ENCODE measurements around the gene EFCAB8.

The EFCAB8 gene, protein sequence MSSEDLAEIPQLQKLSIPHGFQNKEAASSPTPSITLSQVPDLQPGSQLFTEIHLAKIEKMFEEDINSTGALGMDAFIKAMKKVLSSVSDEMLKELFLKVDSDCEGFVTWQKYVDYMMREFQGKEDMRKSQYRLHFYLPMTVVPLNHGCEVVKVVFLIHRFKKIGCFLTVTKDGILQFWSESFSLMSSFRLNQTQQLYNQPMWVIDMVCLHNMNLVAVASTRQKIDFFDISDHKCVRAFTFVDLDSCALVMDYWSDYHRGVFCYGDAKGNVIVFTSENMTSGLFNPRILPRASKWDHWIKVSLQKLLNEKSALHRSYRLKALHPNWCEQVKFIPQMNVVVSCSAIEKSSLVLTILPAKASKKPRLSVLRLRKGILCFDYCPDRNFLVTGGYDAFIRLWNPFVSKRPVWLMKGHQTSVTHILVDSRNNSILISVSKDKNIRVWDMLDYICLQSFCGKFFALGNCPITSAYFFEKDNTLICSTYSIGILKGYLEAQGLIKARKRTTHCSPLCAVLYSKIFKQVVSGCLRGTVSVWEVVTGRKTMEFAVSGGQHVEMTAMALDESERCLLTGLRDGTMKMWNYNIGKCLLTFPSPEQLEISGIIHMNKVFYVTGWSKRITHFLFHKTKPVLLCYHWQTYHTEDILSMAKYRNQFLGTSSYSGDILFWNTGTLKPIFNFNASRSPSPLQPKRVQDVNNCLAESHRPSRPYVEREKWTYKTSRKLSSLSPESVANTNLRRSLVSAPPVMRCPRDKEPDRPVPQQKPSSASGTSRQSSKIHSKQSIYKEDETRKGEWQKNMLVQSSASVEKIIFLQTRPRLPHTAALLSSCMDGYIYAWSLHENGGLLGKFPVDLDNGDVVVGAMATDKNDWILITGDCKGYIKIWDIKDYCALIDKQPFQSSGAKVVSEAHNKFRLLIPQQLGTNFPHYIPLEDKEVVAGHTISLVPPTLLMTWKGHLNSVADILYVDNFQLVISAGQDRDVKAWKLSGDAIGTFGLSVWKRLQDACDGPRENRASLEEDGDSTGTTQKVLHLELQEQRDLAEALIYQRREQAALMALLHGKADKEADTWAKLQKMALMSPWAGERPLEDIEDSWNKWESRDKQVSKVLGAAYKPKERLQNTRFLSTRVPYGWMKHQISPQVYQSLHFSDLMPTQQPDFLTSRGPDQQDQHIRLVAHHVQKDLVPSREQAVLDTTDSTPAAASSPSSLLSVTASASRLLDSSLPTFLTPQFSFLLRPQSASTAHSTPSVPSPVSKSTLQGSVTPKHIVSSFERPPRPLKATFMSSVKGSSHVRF

DNA sequence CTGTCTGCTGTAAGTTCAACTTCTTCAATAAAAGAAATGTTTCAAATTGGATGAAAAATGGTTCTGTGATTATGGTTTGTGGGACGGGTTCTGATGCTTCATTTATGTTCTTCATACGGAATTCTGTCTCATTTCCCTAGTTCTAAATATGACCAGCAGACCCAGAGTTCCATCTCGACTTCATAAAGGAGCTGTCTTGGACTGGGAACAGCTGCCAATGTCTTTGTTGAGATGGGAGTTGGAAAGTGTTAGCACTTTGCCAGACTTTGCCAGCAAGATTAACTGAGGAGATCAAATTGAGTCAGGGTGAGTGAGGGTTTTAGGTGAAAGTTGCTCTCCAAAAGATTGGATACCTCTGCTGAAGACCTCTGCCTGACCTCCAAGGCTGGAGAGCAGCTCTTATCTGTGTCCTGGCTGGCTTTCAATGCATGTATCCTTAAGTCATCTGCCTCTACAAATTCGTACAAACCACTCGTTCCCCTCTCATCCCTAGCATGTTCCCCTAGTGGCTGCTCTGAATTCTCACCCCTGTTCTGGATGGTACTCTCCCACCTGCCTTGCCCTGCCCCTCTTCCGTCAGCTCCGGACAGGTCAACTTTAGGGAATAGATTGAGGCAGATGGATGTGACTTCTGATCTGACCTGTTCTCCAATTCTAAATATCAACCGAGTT is at the start of gene EFCAB8:
EFCAB8 (plus strand) TSS at position 223 of the 672 bp plus-strand sequence. CDS start 4,870 bp downstream, outside the sequence.
- DNase-seq = no peak

DNA sequence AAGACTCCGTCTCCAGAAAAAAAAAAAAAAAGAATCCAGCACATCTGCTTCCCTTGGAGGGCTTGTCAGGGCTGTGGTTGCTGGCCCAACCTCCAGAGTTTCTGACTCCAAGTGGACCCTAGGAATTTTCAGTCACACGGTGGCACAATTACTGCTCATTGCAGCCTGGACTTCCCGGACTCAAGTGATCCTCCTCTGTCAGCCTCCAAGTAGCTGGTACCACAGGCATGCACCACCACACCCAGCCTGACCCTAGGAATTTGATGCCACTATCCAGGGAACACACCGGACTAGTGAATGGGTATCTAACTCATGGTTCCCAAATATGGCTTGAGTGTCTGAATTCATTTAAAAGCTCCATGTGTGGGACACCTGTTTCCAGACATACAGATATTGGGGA is 48.8 kb upstream of the EFCAB8 start:
- DNase-seq = no peak

DNA sequence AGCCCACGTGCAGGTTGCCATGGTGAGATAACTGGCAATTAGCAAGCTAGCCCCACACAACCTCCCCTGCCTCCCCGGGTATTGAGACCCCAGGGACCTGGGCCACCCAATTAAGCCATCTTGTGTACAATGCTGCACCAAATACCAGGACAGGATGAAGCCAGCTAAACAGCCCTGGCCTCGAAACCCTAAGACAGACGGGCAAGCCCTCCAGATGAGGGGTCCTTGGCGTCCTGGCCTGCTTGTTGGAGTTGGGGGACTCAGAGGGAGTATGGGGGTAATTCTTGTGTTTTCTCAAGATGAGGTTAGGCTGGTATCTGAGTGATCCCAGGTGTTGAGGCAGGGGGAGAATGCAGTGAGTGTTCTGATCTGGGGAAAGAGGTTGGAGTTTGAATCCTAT is 47.8 kb upstream of the EFCAB8 start:
- DNase-seq = no peak

DNA sequence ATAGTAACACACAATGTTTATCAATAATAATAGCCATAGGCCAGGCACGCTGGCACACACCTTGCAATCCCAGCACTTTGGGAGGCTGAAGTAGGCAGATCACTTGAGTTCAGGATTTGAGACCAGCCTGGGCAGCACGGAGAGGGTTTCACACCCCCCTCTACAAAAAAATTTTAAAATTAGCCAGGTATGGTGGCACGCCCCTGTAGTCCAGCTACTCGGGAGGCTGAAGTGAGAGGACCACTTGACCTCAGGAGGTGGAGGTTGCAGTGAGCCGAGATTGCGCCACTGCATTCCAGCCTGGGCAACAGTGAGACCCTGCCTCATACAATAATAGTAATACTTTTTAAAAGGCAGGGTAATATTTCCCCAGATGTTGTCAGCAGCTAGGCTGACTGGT is 46.8 kb upstream of the EFCAB8 start:
- DNase-seq = no peak

DNA sequence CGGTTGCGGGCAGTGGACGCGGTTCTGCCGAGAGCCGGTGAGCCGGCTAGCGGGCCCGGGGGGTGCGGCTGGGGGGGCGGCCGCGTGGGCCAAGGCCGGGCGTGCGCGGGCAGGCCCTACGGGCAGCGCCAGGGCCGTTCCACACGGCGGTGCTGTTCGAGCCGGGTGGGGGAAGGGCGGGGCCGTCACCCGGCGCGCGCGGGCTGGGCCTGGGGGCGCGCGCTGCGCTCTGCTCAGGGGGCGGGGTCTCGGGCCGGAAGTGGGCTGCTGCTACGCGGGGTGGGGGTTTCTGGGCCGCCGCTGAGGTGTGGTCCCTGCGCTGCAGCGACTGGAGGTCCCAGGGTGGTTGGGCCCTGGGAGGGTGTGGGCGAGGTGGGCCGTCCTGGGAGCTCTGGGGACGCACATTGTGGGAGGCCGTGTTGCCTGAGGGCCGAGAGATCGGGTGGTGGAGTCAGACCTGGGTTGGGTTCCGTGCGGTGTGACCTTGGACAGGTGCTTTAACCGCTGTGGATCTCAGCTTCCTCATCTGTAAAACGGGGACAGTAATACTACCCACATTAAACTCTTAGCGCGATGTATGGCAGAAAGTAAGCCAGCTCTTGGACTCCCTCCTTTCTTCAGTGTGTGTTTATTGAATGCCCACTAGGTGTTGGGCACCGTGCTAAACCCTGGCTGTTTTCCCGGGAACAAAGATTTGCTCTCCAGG is 38.6 kb upstream of the EFCAB8 start:
- peak; percentile 51 for DNase-seq

DNA sequence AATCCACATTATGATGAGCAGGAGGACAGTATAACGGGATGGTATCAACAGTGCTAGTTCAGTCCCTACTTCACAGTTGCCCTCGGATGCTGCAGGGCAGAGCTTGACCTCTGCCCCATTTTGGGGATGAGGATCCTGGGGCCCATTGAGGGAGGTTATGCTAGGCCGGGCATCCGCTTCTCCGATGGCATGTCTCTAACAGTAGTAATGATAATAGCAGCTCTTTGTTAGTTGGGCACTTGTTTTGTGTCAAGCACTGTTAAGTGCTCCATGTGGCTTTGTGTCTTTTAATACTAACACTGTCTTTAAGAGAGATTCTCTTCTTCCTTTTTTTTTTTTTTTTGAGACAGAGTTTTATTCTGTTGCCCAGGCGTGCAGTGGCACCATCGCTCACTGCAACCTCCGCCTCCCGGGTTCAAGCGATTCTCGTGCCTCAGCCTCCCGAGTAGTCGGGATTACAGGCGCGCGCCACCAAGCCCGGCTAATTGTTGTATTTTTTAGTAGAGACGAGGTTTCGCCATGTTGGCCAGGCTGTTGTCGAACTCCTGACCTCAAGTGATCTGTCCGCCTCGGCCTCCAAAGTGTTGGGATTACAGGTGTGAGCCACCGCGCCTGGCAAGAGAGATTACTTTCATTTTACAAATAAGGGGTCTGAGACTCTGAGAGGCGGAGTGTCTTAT is 37.9 kb upstream of the EFCAB8 start:
- DNase-seq = no peak

DNA sequence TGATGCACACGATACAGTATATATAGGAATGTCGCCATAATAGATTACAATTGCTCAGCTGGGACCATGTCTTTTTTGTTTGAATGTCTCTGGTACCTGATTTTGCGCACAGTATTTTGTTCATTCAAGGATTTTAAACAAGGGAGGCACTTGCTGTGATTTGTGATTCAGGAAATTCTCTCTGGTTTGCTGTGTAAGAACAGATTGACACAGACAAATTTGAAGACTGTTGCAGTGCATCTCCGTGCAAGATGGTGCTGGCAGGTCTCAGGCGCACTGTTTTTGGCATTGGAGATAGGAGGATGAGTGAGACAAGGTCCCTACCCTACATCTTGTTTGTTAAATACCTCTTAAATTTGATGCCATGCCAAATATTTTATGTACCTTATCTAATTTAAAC is 36.5 kb upstream of the EFCAB8 start:
- no peak for DNase-seq

DNA sequence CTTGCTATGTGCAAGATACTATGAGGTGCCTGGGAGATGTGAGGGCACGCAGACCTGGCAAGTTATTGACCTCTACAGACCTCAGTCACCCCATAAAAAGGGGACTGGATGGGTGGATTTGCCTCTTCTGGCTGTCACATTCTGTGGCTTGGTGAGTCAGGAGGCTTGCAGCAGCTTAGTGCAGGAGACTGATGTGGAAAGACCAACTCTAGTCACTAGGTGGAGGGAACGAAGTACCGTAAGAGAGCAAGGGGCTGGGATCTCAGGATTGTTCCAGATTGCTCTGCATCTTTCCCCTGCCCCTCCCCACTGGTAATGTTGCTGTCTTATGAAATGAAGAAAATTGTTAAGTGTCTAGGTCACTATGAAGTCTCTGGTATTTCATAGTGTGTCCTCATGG is 35.6 kb upstream of the EFCAB8 start:
- DNase-seq = peak; percentile 73

DNA sequence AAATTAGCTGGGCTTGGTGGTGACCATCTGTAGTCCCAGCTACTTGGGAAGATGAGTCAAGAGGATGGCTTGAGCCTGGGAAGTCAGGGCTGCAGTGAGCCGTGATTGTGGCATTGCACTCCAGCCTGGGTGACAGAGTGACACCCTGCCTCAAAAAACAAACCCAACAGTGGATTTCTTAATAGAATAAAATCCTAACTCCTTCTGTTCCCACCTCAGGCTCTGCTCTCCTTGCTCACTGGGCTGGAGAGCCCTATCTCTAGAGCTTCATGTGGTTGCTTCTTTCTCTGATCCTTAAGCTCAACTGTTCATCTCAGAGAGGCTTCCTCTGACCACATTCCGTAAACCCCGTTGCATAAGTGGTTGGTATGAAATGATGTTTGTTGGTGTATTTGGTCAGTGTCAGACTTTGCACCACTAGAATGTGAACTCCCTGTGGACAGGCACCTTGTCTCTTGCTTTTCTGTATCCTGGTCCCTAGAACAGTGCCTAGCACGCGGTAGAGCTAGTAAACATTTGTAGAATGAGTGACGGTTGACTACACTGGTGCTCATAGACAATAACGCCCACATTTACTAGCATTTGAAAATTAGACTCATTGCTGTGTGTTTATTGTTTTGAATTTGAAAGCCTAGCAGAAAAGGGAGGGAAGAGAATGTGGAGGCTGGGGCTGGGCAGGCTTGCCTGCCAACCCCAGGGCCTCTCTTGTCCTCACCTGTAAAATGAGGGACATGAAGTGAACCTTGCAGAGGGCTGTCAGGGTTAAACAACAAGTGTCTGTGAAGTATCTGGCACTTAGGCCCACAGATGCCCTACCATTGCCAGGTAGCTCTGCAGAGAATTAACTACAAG is 34.8 kb upstream of the EFCAB8 start:
- peak; percentile 71 for DNase-seq

DNA sequence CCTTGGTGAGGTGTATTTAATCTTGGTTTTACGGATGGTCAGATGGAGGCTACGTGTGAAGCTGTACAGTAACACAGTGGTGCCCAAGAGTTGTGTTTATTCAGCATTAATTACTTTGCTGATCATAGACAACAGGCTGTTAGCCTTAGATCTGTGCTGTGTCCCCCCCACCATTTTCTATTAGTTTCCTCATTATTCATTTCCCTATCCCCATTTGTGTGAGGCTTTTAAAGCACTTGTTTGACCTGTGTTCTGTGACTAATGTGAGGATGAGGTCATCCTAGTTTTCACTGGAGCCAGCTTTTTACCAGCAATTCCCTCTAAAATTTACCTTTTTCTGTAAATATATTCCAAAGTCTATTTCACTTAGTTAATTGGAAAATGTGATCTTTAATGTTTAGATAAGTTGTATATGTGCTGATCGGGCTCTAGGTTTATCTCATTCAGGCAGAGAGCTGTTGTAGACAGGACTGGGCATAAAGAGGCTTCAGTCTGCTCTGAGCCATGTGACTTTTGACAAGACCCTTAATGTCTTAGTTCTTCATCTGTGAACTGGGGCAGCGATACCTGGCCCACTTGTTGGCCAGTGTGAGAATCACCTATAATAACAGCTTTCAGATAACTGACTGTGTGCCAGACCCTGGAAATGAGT is 30.6 kb upstream of the EFCAB8 start:
- no peak for DNase-seq

DNA sequence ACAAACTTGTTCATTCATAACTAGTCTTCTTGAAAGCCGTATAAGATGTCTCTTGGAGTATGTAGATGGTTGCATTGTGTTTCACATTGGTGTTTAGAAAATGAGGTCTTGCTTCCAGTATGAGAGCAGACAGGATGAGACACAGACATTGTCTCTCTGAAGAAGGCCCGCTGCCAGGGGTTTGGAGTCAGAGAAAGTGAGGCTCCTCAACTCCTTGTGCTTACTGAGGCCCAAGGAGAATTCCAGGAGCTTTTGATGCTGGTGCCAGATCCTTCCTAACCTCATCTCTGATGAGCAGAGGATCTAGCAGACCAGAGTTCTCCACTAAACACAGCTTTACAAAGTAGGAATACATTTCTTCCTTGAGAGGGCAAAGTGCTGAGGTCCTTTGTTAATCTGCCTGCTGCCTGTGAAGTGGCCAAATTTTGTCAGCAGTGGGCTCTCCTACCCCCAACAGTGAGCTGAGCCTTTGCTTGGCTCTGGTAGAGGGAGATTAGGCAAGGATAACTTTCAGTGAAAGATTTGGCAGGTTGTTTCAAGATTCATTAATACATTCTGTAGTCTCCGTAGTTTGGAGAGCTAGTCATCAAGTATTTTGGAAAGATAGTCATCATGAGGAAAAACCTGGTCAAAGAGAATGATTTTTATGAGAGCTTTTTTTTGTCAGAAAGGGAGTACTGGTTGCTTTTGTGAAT is 29.3 kb upstream of the EFCAB8 start:
- no peak for DNase-seq

DNA sequence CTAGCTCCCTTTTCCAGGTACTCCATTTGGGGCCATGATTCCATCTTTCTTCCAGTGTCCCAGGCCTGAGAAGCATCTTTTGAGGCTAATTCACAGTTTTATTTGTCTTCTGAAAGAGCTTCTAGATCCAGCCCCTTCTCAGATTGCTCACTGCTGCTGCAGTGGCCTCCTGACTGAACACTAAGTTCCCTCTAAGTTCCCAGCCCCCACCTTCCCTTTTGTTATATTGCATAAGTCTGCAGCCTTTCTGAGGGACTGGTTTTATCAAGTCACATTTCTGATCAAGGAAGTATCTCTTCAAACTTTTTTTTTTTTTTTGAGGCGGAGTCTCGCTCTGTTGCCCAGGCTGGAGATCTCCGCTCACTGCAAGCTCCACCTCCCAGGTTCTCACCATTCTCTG is 28.3 kb upstream of the EFCAB8 start:
- peak; percentile 96 for DNase-seq

DNA sequence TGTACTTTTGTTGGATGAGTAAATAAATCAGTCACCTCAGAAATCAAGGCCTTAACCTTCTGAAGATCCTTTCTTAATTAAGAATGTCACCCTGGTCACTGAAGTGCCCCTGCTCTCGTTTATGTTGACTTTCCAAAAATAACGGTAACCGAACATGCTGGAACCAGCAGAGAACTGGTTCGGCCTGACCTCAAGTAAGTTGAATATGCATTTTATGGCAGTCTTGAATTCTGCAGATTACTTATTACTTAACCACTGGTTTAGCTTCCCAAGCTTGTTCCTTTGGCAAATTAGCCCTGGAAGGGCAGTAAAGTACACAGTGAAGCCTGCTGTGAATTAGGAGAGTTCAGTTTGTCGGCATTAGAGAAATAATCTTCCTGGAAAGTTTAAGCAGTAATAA is 26.7 kb upstream of the EFCAB8 start:
- no peak for DNase-seq

DNA sequence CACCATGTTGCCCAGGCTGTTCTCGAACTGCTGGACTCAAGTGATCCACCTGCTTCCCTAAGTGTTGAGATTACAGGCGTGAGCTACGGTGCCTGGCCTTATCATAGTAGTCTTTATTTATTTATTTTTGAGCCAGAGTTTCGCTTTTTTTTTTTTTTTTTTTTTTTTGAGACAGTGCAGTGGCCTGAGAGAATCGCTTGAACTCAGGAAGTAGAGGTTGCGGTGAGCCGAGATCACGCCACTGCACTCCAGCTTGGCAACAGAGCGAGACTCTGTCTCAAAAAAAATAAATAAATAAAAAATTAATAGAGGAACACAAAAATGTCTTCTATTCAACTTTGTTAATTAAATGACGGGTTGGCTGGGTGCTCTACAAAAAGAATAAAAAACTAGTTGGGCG is 26.1 kb upstream of the EFCAB8 start:
- no peak for DNase-seq

DNA sequence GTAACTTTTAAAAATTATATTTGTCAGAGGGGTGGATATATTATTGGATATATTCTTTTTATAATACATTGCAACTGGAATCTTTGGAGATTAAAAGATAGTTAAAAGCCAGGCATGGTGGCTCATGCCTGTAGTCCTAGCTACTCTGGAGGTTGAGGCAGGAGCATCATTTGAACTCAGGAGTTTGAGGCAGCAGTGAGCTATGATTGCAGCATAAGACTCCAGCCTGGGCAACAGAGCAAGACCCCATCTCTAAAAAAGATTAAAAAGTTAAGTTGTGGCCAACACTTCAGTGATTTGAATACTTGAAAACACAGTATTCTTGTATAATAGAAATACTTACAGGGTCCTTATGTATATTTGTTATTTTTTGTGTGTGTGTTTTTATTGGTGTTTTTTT is 23.8 kb upstream of the EFCAB8 start:
- no peak for DNase-seq

DNA sequence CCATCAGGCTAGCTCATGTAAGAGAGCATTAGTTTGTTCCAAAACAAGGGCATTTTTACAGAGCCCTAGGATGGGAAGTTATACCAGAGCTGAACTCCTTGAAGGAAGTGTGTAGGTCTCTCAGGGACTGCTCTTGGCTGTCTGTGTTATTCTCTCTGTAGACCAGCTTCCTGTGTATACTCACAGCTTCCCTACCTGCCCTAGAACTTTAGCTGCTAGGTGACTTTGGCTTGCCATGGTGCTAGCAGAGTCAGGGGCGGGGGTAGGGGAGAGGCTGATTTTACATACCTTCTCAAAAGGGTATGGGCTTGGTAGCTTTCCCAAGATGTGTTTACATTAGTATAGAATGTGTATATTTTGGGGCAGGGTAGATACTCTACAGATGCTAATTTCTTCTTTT is 21.6 kb upstream of the EFCAB8 start:
- no peak for DNase-seq

DNA sequence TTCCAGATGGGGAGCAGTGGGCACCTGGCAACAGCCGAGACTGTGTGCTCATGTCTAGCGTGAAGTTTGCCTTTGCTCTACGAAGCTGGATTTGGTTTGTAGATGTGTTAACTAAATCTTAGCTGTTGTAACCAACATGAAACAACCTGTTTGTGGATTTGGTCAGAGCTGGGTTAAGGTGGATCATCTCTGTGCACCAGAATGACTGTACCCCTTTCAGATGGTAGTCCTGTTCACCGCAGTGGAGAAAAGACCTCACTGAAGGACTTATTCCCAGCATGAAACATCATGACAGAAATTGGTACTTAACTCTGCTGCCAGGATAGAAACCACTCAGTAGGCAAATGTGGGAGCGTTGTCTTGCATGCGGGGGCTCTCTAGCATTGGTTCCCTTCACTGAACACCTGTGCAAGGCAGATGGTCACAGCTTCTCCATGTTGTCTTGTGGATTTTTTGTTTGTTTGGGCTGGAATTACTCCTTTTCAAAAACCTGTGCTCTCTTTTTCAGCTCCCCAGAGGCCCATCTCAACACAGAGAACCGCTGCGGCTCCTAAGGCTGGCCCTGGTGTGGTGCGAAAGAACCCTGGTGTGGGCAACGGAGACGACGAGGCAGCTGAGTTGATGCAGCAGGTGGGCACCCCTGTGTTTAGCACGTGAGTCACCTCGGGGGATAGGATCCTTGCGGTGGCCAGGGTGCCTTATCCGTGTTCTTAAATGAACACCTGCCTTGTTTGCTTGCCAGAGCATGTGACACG is 19.3 kb upstream of the EFCAB8 start:
- no peak for DNase-seq

DNA sequence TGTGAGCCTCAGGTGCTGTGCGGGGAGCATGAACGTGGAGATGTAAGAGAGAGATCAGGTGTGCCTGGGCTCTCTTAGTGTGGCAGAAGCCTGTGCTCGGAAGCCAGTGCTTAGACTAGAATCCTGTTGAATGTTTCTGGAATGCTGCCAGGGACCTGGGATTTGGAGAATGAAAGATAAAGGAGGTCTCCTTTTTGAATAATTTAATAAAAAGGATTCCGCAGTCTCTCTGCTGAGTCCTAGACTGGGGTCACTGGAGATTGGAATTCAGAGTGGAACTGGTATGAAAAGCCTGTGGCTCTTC is 18.8 kb upstream of the EFCAB8 start:
- DNase-seq = no peak

DNA sequence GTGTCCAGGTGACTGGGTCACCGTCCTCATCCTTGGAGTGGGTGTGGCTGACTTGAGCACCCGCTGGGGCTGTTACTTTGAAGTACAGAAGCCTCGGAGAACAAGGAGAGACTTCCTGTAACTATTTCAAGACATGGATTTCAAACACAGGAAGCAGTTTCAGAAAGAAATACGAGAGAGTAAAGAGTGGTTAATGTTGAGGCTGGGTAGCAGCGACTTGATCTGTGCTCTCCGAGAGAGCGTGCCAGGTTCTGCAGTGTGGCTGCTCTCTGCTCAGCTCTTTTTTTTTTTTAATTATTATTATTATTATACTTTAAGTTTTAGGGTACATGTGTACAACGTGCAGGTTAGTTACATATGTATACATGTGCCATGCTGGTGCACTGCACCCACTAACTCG is 17.5 kb upstream of the EFCAB8 start:
- DNase-seq = peak; percentile 23

All from MV-4-11 (cell line).